HL-60/S4 treated with phorbol 12-myristate 13-acetate at 8.2 ng/mL for 4 days and 3 days (cell line): ENCODE data around the gene SPOCK2.

Experiments used
- in situ Hi-C: fragments of 300-500 bp; cut with MboI; formaldehyde crosslinking; loops from 2 replicates; pipeline ENCODE4 v1.15.0; 2022; ENCODE audit warnings: low sequenced_read_pairs

The SPOCK2 gene

DNA sequence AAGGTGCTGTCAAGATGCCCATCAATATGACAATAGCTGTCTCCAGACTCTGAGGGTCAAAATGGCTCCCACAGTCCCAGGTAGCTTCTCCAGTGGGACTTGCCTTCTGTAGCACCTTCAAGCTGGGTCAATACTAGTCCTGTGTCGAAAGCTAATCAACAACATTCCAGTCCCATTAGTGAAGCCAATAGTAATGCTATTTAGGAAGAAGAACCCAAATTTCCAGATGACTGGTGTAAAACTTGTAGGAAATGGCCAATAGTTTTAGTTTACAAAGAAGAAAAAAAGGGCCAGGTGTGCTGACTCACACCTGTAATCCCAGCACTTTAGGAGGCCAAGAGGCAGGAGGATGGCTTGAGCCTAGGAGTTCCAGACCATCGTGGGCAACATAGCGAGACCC is 2.0 kb upstream of the SPOCK2 start:
- in situ Hi-C loops = no loop called here

DNA sequence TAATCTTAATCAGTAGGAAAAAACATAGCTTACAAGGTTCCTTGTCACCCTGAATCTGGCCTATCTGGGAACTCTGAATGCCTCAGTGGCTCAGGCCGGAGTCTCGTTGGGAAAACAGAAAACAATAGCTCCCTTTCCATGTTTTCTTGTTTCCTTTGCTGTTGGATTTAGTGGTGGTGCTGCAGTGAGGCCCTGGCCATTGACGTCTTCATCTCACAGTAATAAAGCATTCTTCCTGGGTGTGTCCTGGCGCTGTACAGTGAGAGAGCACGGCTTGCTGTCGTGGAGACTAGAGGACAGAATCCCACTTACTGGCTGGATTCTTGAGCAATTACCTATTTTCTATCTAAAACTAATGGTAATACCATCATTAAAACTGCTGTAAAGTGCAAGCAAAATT is 1.3 kb upstream of the SPOCK2 start:
- in situ Hi-C loops = no loop called here

DNA sequence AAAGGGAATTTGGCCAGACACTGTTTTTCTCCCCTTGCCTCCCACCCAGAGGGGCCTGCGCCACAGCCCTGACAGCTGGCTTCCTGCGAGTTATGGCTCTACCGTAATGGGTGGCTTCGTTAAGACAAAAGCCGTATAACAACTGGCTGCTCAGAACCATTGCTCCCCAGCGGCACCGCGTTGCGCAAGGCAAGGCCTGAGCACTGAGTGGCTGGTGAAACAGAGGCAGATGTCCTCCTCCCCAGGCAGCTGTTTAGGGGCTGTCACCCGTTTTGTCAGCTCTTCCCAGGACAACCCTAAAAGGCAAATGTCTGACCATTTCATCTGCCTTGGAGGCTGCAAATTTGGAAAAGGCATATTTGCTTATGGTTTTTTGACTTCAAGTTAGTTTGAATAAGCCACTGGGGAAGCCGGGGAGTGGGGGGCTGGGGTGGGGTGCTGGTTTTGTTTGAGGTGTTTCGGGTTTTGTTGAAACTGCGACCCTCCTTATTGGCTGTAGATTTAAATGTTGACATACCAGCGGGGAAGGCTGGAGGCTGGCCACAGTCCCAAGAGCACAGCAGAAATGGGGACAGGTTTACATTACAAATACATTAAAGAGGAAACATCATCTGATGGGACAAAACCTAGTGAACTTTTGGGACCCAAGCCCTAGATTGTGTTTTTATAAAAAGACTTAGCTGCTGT is 681 bp upstream of the SPOCK2 start:
- in situ Hi-C loops = no loop called here

DNA sequence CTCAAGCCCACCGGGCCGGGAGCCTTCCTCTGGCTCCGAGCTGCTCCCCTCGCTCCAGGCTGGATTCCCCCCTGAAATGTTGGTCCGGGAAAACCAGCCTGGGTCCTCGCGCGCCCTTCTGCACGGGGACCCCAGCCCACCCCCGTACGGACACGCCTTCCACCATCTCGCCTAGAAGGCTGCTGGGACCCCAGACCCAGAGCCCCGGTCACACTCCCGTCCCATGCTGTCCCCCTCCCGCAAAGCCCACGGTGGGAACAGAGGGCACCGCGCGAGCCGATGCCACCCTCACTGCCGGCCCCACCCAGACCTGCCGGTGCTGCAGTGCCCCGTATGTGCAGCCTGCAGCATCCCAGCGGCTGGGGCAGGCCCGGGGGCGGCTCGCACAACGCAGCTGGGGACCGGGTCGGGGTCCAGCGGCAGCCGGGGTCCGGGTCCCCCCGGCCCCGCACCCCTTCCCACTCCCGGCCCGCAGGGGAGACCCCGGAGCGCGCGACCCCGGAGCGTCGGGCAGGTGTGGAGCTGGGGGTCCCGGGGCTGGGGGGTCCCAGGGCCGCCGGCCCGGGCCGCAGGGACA is 871 bp downstream of the SPOCK2 start:
- in situ Hi-C loops = no loop called here

DNA sequence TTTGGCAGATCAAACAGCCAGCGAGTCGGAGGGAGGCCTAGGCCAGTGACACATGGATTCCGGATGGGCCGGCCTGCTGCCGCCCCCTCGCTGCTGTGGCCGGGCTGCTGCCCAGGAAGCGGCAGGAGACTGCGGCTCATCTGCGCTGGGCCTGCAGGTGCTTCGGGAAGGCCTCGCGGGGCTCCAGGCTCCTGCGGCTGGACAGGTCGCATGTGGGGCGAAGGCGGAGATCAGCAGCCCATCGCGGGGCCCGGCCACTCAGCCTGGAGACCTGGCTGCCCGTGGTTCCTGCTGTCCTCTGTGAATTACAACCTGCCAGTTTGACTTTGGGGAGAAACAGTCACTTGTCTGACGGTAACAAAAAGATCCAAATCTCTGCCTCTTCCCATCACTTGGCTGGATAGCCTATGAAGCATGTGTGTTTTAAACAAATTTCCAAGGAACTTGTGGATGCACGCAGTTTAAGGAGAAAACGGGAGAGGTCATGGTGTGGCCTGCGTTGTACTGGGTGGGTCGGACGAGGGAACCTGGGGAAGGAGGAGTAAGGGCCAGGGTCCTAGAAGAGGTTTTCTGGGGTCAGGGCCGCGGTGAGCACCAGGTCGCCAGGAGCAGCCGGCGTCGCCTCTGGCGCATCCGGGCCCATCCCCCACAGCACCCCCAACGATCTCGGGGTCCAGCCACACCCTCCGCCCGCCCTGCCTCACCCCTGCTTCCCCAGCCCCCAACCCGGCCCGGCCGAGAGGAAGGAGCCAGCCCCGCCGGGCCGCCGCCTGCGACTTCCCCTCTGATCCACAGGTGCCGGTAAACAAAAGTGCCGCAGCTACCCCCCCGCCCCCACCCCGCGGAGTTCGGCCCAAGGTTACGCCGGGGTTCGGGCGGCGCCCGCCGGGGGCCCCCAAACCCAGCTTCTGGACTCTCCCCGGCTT is 1.6 kb downstream of the SPOCK2 start:
- in situ Hi-C loops = no loop called here

DNA sequence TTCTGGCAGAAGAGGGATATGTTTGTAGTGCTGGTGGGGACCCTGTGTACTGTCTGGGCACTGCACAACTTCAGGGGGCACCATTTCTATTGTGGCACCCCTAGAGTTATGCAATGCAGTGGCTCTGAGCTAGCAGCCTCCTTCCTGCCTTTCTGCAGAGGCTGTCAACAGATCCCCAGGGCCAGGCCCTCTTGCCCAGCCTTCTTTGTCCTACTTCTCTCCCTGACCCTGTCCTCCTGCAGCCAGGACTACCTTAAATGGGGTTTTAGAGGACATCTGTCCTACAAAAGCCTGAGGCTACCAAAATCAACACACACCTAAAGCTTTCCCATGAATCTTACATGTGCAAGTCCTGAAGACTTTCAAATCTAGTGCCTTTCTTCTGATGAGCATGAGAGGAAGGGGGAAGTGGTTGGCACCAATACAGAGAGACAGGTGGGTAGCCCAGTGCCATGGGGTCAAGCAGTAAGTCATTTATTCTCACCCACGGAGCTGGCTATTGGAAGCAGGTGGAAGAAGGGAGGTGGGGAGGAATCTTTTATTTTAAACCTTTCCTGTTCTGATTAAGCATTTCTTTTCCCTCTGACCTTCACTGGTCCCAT is 2.4 kb downstream of the SPOCK2 start:
- in situ Hi-C loops = no loop called here

DNA sequence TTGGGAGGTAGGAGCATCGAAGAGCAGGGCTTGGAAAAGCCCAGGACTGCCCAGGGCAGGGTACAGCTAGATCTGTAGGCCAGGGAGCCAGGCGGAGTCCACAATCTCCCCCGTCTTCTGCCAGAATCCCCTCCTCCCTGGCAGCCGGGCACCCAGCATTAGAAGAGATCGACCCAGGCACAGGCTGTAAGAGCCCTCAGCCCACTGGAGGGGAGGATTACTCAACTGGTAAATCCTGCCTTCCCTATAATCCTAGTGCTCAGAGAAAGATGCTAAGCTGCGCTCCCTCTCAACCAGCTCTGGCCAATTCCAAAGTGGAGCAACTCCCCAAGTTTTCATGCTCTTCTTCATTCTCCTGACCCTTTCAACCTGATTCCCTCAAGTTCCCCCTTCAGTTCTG is 3.2 kb downstream of the SPOCK2 start:
- in situ Hi-C loops = no loop called here

DNA sequence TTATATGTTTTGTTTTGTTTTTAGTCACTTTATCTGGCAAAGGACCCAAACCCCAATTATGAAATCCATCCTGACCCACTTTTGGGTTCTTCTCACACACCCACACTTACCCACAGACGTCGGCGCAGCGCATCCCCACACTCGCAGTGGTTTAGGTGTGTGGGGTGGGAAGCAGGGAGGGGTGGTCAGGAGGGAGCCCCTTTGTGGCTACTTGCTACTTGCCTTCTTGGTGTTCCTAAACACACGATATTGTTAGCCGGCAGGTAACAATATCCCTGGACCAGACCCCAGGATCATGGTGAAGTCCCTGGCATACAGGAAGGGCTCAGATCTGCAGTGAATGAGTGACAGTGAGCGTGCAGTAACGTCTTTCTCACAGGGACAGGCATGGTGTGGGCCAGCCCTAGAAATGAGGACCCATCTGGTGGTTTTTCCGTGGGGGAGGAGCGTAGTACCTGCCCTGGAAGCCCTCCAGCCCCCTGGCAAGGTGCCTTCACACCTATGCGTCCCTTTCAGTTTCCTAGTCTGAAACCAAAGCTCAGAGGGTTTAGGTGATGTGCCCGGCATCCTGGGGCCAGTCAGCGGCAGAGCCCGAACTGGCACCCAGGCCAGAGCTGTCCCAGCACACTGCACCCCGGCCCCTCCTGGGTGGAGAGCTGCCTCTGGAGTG is 4.4 kb downstream of the SPOCK2 start:
- in situ Hi-C loops = no loop called here

DNA sequence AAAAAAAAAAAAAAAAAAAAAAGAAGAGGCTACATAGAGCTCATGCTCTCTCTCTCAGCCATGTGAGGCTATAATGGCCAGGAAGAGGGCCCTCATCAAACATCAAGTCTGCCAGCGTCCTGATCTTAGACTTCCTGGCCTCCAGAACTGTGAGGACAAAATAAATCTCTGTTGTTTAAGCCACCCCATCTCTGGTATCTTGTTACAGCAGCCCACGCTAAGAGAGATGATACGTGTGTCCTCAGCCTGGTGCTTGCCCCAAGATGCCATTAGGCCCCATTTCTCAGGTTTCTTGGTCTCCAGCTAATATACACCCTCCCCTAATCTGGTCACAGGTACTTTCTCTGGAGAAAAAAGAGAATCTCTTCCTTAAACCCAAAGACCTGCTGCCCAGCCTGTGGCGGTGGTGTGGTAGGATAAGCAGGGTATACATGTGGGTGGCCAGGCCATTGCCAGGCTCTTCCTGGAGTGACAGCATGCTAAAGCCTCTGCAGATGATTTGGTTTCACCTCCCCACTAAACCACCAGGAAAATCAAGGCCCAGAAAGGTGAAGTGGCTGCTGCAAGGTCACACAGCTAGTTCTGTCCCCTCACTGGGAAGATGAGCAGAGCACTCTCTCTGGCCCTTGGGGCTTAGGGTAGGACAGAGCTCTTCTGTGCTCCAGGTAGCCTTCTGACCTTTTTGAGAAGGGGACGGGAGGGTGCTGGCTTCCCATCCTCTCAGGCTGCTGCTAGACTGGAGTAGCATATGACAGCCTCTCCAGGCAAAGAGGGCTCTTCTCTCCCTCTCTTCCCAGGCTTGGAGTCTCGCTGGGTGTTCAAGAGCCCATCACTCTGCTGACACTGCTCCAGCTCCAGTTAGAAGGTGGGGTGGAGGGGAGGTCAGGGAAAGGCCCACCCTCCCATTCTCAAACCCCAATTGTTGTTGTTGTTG is 5.2 kb downstream of the SPOCK2 start:
- in situ Hi-C loops = no loop called here

DNA sequence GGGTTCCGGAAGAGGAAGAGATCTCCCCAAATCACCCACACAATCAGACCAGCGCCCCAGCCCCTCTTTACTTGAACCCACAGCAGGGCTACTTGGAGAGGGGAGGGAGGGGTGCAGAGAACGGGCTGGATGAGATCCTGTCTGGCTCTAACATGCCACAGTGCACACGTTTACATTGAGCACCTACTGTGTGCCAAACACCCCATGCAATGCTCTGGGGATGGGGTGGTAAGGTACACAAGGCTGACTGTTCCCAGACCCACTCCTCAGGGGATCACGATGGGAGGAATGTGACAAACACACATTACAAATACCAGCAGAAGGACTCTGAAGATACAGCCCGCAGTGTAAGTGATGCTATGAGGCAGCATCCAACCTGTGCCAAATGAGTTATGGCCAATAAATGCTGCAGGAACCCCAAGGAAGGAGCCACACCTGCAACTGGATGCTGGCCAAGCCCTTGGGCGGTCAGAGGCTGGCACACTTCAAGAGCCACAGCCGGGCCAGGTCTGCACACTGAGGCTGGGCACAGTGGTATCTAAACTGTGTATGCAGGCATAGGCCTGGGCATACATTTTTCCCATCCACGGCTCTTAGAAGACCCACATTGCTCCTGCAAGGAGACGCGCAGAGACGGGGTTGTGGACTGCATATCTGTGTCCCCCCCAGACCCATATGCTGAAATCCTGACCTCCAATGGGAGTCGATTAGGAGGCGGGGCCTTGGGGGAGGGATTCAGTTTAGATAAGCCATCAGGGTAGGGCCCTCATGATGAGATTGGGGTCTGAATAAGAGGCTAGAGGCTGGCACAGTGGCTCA is 6.4 kb downstream of the SPOCK2 start:
- in situ Hi-C loops = no loop called here

DNA sequence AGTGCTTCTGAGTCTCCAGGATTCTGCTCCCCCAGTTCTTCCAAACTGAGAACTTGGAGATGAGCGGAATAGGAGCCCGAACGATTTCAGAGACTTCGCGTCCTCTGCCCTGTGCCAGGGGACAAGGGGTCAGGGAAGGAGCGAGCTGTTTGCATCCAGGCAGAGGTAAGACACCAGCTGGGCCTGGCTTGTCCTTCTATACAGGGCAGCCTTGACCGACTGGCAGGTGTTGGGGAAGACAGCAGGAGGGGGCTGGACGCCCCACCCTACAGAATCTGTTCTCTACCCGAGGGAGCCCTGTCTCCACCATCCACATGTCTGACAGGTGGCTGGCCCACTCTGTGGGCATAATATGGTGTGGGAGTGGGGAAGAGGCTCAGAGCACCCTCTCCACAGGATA is 7.1 kb downstream of the SPOCK2 start:
- in situ Hi-C loops = no loop called here

DNA sequence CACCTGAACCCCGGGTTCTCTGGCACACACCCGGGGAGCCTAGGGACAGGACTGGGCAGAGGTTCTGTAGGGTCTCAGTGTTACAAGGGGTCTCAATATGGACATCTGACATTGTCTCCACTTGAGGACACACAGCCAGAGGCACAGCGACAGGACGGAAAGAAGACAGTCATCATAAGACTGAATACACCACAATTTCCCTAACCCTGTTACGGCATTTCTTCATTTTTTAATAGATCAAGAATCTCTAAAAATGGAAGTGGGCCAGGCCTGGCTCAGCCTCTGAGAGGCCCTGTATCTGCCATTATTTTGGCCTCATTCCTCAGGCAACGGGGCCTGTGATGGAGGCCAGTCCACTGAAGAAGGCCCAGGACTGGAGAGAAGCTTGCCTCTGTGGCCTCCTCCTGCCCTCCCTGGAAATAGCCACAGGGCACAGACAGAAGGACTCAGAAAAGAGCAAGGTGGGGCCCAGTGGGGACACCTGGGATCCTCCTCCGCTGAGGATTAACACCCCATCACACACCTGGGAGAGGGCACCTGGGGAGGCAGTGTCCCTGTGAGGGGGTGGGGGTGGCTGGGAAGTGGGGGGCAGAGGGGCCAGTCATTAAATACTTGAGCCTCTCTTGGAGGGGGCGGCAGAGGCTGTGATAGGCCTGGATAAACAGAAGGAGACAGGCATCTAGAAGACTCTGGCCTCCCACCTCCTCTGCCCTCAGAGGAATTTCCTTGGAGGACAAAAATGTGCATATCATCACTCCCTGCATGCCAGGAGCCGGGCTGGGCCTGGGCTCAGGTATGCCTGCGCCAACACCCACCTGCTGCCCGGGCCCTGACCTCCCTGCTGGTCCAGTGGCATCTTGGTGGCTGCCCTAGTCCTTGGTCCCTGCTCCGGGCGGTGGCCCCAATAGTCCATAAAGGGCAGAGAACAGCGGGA is 8.0 kb downstream of the SPOCK2 start:
- in situ Hi-C loops = no loop called here

DNA sequence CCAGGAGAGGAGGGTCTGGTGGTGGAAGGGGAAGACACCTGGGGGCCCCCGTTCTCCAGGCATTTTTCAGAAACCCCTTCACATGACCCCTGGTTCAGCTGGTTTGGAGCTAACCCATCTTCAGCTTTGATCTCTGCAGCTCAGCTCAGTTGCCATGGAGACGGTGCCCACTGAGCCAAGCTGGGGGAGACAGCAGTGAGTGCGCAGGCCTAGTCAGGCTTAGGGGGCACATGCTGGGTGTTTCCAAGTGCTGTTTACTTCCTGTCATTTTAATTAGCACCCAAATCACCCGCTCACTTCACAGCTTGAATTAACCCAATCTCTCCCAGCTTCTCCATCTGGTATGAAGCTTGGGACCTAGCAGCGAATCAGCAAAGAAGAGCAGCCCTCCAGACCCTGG is 9.0 kb downstream of the SPOCK2 start:
- in situ Hi-C loops = no loop called here

DNA sequence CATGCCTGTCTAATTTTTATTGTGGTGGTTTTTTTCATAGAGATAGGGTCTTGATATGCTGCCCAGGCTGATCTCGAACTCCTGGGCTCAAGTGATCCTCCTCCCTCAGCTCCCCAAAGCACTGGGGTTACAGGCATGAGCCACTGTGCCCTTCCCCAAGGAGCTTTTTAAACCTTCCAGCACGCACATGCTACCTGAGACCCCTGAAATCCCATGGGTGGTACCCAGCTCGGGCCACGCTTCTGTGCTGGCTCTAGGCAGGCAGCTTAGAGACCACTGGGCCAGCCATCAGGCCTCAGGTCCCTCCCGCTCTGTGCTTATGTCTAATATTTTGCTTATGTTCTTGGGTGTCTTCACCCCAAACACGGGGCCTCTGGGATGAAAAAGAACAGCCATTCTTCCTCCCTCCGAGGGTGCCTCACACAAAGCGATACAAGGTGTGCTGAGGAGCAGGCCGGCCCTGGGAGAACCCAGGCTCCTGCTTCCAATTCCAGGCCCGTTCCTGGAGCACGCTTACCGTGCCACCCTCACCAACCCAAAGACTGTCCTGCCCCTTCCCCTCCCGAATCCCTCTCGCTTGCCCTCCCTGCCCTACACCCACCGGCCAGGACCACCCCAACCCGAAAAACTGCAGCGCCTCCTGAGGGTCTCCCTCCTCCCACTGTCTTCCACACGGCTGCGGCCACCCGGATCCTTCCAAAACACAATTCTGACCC is 10.9 kb downstream of the SPOCK2 start:
- in situ Hi-C loops = no loop called here

DNA sequence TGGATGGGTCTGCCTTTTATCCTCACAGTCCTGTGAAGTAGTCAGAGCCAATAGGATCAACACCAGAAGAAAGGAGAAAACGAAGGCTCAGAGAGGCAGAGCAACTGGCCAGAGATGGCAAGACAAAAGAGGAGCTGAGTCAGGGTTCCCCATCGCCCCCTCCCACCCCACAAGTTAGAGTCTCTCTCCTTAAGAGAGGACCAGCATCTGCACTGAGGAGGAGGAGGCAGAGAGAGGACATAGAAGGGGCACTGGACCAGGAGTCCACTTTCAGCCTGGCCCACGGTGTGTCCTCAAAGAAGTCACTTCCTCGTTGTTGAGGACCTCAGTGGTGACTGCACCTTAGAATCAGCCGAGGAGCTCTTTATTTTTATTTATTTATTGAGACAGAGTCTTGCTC is 11.6 kb downstream of the SPOCK2 start:
- in situ Hi-C loops = no loop called here

DNA sequence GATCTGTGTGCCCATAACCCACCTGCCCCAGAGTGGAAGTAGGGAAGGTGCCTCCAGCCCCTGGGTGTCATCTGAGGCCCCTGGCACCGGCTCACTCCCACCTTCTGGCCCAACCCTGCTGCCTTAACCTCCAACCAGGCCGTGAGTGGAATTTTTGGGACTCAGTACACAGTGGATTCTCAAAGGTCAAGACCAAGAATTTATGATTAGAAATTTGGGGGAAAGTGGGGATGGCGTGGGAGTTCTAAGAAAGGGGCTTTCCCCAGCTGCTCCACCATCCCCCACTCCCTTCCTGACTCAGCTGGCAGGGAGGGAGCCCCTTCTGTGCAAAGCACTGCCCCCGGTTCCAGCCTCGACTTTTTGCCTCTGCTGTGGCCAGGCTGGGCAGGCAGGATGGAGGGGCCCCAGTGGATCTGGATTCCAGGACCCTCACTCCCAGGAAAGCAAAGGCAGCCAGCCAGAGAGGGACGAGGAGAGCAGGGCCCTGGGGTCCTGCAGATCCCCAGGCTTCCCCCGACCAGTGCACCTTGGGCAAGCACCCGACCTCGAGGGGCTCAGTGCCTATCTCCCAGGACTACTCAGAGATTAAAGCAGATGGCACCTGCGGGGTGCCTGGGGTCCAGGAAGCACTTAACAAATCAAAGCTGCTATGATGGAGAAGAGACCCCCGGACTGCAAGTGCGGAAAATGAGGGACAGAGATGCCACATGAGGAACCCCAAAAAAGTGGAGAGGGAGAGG is 12.8 kb downstream of the SPOCK2 start:
- in situ Hi-C loops = no loop called here
